Caco-2 (cell line): ENCODE measurements around the gene KRT20. TPM values are rescaled to one million over a fixed set of nuclear protein-coding genes. Genes with fewer than 3 reads are reported as not detected.

Experiments
- BruUV-seq: library from RNA; stranded (reverse); fragments of 400-500 nt; replicated peaks from 2 replicates; lab custom pipeline; 2021; lab: Mats Ljungman, UMichigan
- CTCF ChIA-PET: fragments of 300-600 bp; sonication (Branson Sonifier 250); formaldehyde crosslinking; loops from one replicate; lab custom pipeline; 2022; ENCODE audit warnings: antibody characterized with exemption; lab: Charles Lee
- POLR2A ChIA-PET: fragments of 300-600 bp; sonication (Branson Sonifier 250); formaldehyde crosslinking; loops from one replicate; lab custom pipeline; 2022; ENCODE audit warnings: antibody characterized with exemption; lab: Charles Lee
- DNase-seq, 2 experiments: peaks; one replicate each; pipeline versions ENCODE4 v3.0.0 to v3.0.0-alpha.2; 2020 to 2022
- H3K27me3 ChIP-seq: replicated peaks from 2 replicates; pipeline ENCODE4 v1.6.0; 2011; ENCODE audit warnings: low read length; ENCODE audit not compliant: control insufficient read depth, insufficient read depth
- H3K36me3 ChIP-seq: 2 replicates; pipeline ENCODE4 v1.5.1; 2011; ENCODE audit warnings: low read length; ENCODE audit not compliant: control insufficient read depth, insufficient read depth
- H3K4me1 ChIP-seq: fragments of 250-450 bp; sonication (Bioruptor Pico); 2 replicates; pipeline ENCODE4 v1.5.1; 2020; ENCODE audit warnings: mild to moderate bottlenecking
- H3K4me3 ChIP-seq: 2 replicates; pipeline ENCODE4 v1.5.1; 2011; ENCODE audit warnings: low read depth, mild to moderate bottlenecking, control low read depth, low read length
- H3K9me3 ChIP-seq: fragments of 250-450 bp; sonication (Bioruptor Pico); 2 replicates; pipeline ENCODE4 v1.5.1; 2020; ENCODE audit warnings: mild to moderate bottlenecking, moderate library complexity
- H3K27ac Mint-ChIP-seq: one replicate; pipeline ENCODE4 v1.8.0; 2022; ENCODE audit warnings: mixed read lengths; ENCODE audit not compliant: unreplicated experiment
- H3K27me3 Mint-ChIP-seq: one replicate; pipeline ENCODE4 v1.8.0; 2022; ENCODE audit warnings: mixed read lengths; ENCODE audit not compliant: insufficient read depth, unreplicated experiment
- H3K36me3 Mint-ChIP-seq: one replicate; pipeline ENCODE4 v1.8.0; 2022; ENCODE audit warnings: mild to moderate bottlenecking, mixed read lengths; ENCODE audit not compliant: insufficient read depth, unreplicated experiment
- H3K4me1 Mint-ChIP-seq: one replicate; pipeline ENCODE4 v1.8.0; 2022; ENCODE audit warnings: low read depth, mixed read lengths; ENCODE audit not compliant: unreplicated experiment
- H3K4me3 Mint-ChIP-seq: one replicate; pipeline ENCODE4 v1.8.0; 2022; ENCODE audit warnings: mild to moderate bottlenecking, moderate library complexity, mixed read lengths; ENCODE audit not compliant: unreplicated experiment
- H3K9me3 Mint-ChIP-seq: one replicate; pipeline ENCODE4 v1.8.0; 2022; ENCODE audit warnings: mixed read lengths; ENCODE audit not compliant: unreplicated experiment
- CTCF ChIP-seq, 2 experiments: fragments of 200-600 bp in 1 of 2; IDR thresholded peaks; 1 replicate in 1 of 2; 2 replicates in 1 of 2; pipeline versions ENCODE4 v1.5.1 to v1.8.0; 2011 to 2022; ENCODE audit warnings: antibody characterized with exemption in 1 of 2, control low read depth in 1 of 2, inconsistent platforms in 1 of 2, low read depth in 1 of 2, low read length in 1 of 2, mild to moderate bottlenecking in 1 of 2, moderate library complexity in 1 of 2; ENCODE audit not compliant: insufficient read depth in 1 of 2, severe bottlenecking in 1 of 2, unreplicated experiment in 1 of 2
- intact Hi-C: fragments of 100-400 bp; cut with micrococcal nuclease; formaldehyde crosslinking; loops from one replicate; pipeline ENCODE4 v1.10.0; 2022; ENCODE audit not compliant: unreplicated experiment
- total RNA-seq: library from RNA; stranded (reverse); gene quantifications from 2 replicates; pipeline ENCODE4 v1.2.3, GENCODE V29; 2022

The KRT20 gene
- total RNA-seq, 1 experiment from 2014 or later: 1.0 TPM

GRCh38 chr17:40854175-40854814, 30.7 kb downstream of the KRT20 start:
- no peaks in the 10 kb centered on the region for H3K27me3 ChIP-seq
- Mint-ChIP-seq H3K27me3 (no peaks in the 10 kb centered on the region), H3K36me3 (no peaks in the 10 kb centered on the region), H3K4me3 (no peak overlapping the region), H3K4me1 (peaks cover 20% of the 10 kb centered on the region), H3K27ac (no peak overlapping the region), H3K9me3 (peaks cover 7% of the 10 kb centered on the region)
- BruUV-seq: no TSS peak
- peaks cover 13% of the 10 kb centered on the region for H3K4me1 ChIP-seq
- CTCF ChIA-PET: interaction anchor here (0.8 kb wide), 1 partner anchor 811 kb away, joined by 4 read pairs; no protein-coding TSS in a partner anchor
- intact Hi-C loops: loop anchor here (5.0 kb wide), 1 partner anchor 52 kb away; no protein-coding TSS in a partner anchor
- POLR2A ChIA-PET: no interaction called here
- no peaks in the 10 kb centered on the region for H3K9me3 ChIP-seq
- H3K4me3 ChIP-seq: no peak overlapping the region
- DNase-seq: no peak
- no peaks in the 10 kb centered on the region for H3K36me3 ChIP-seq
- no peak for TF ChIP-seq CTCF (IDR thresholded peaks at IDR 0.05; ENCODE audit: insufficient read depth in 1 of 2, low read depth in 1 of 2, low read length in 1 of 2, severe bottlenecking in 1 of 2, unreplicated experiment in 1 of 2)

GRCh38 chr17:40852364-40852763, 32.7 kb downstream of the KRT20 start:
- H3K4me1 Mint-ChIP-seq: peaks cover 11% of the 10 kb centered on the region
- no peaks in the 10 kb centered on the region for H3K36me3 ChIP-seq
- BruUV-seq: no TSS peak
- TF ChIP-seq CTCF (IDR thresholded peaks at IDR 0.05; ENCODE audit: insufficient read depth in 1 of 2, low read depth in 1 of 2, low read length in 1 of 2, severe bottlenecking in 1 of 2, unreplicated experiment in 1 of 2): no peak
- intact Hi-C loops: loop anchor here (5.0 kb wide), 1 partner anchor 50 kb away; no protein-coding TSS in a partner anchor
- H3K27me3 Mint-ChIP-seq: no peaks in the 10 kb centered on the region
- H3K27ac Mint-ChIP-seq: no peak overlapping the region
- ChIA-PET CTCF (interaction anchor here (0.9 to 1.4 kb wide), 2 partner anchors 50 to 813 kb away, joined by 3 read pairs; no protein-coding TSS in a partner anchor), POLR2A (no interaction called here)
- peaks cover 13% of the 10 kb centered on the region; the same call in 1 of the 2 replicates for H3K4me1 ChIP-seq
- no peaks in the 10 kb centered on the region for H3K9me3 Mint-ChIP-seq
- no peaks in the 10 kb centered on the region for H3K36me3 Mint-ChIP-seq
- no peaks in the 10 kb centered on the region for H3K9me3 ChIP-seq
- H3K4me3 Mint-ChIP-seq: no peak overlapping the region
- no peak overlapping the region for H3K4me3 ChIP-seq
- no peaks in the 10 kb centered on the region for H3K27me3 ChIP-seq
- DNase-seq: no peak

GRCh38 chr17:40850293-40850972, 34.6 kb downstream of the KRT20 start:
- Histone ChIP-seq H3K9me3 (no peaks in the 10 kb centered on the region), H3K36me3 (no peaks in the 10 kb centered on the region), H3K4me3 (no peak overlapping the region), H3K4me1 (peaks cover 13% of the 10 kb centered on the region; the same call in 1 of the 2 replicates), H3K27me3 (no peaks in the 10 kb centered on the region)
- CTCF ChIA-PET: no interaction called here
- no peak for TF ChIP-seq CTCF (IDR thresholded peaks at IDR 0.05; ENCODE audit: insufficient read depth in 1 of 2, low read depth in 1 of 2, low read length in 1 of 2, severe bottlenecking in 1 of 2, unreplicated experiment in 1 of 2)
- peaks cover 11% of the 10 kb centered on the region for H3K4me1 Mint-ChIP-seq
- intact Hi-C loops: loop anchor here (5.0 kb wide), 1 partner anchor 48 kb away; no protein-coding TSS in a partner anchor
- BruUV-seq: no TSS peak
- POLR2A ChIA-PET: no interaction called here
- H3K9me3 Mint-ChIP-seq: no peaks in the 10 kb centered on the region
- no peaks in the 10 kb centered on the region for H3K36me3 Mint-ChIP-seq
- no peak overlapping the region for H3K4me3 Mint-ChIP-seq
- H3K27me3 Mint-ChIP-seq: no peaks in the 10 kb centered on the region
- H3K27ac Mint-ChIP-seq: no peak overlapping the region
- DNase-seq: no peak
